A549 (cell line): ENCODE results near the gene DPYD. TPM values are rescaled to one million over a fixed set of nuclear protein-coding genes. Genes with fewer than 3 reads are reported as not detected.

Experiments
- ATAC-seq, 2 experiments: fragments of 200-7000 bp in 1 of 2; fragments of >200 bp in 1 of 2; cut with Nextera tagmentation in 1 of 2; cut with Tn5 transposase in 1 of 2; 3 replicates each; pipeline versions ENCODE4 v1.8.0 to v1.9.1; 2018 to 2020; ENCODE audit warnings: mild to moderate bottlenecking in 1 of 2, moderate library complexity in 1 of 2
- CTCF ChIA-PET: fragments of 300-600 bp; sonication (Branson Sonifier 250); formaldehyde crosslinking; extraction: SDS; loops from one replicate; lab custom pipeline; 2021; ENCODE audit warnings: antibody characterized with exemption, inconsistent platforms; lab: Yijun Ruan, JAX
- POLR2A ChIA-PET: fragments of 350-600 bp; formaldehyde crosslinking; extraction: SDS; loops from one replicate; lab custom pipeline; 2021; ENCODE audit warnings: antibody characterized with exemption, inconsistent platforms; lab: Yijun Ruan, JAX
- DNase-seq, 2 experiments: peaks; one replicate each; pipeline versions ENCODE4 v3.0.0 to v3.0.0-alpha.2; 2011 to 2016; ENCODE audit warnings: low read depth in 1 of 2, low spot score in 1 of 2
- FAIRE-seq: peaks from 2 replicates; lab custom pipeline; 2011; peaks lifted over from hg19 to GRCh38; lab: Jason Lieb, UNC
- H3K27ac ChIP-seq, 2 experiments: fragments of >200 bp; sonication (Bioruptor Twin); formaldehyde crosslinking; 3 replicates each; pipeline ENCODE4 v1.5.1; 2016 to 2017
- H3K4me1 ChIP-seq: fragments of >200 bp; sonication (Bioruptor Twin); formaldehyde crosslinking; 3 replicates; pipeline ENCODE4 v1.6.1; 2016
- H3K4me2 ChIP-seq: fragments of >200 bp; sonication (Bioruptor Twin); formaldehyde crosslinking; 3 replicates; pipeline ENCODE4 v1.6.1; 2016
- H3K4me3 ChIP-seq: fragments of >200 bp; sonication (Bioruptor Twin); formaldehyde crosslinking; 3 replicates; pipeline ENCODE4 v1.5.1; 2016
- H3K9me3 ChIP-seq: fragments of >200 bp; sonication (Bioruptor Twin); formaldehyde crosslinking; 3 replicates; pipeline ENCODE4 v1.6.1; 2016
- CHD4 ChIP-seq: fragments of 200-600 bp; sonication (generic); IDR thresholded peaks from 2 replicates; pipeline ENCODE4 v1.6.1; 2016; ENCODE audit warnings: antibody characterized with exemption, mild to moderate bottlenecking, borderline replicate concordance
- EHF ChIP-seq: fragments of 250-450 bp; sonication (Bioruptor Pico); IDR thresholded peaks from 2 replicates; pipeline ENCODE4 v1.5.0; 2020; ENCODE audit warnings: mild to moderate bottlenecking
- ESRRA ChIP-seq: fragments of 150-350 bp; IDR thresholded peaks from 2 replicates; pipeline ENCODE4 v1.6.1; 2014; ENCODE audit warnings: mild to moderate bottlenecking, low read length, borderline replicate concordance
- FOXS1 ChIP-seq: fragments of 250-450 bp; sonication (Bioruptor Pico); IDR thresholded peaks from 2 replicates; pipeline ENCODE4 v1.5.0; 2020; ENCODE audit warnings: mild to moderate bottlenecking, moderate library complexity
- GATA3 ChIP-seq: IDR thresholded peaks from 2 replicates; pipeline ENCODE4 v1.6.1; 2012; ENCODE audit warnings: borderline replicate concordance
- HDAC2 ChIP-seq: fragments of 200-600 bp; sonication (generic); IDR thresholded peaks from 2 replicates; pipeline ENCODE4 v1.6.1; 2016
- HES2 ChIP-seq: fragments of >200 bp; sonication (Bioruptor Twin); formaldehyde crosslinking; IDR thresholded peaks from 2 replicates; pipeline ENCODE4 v1.6.1; 2016
- HEYL ChIP-seq: fragments of 250-450 bp; sonication (Bioruptor Pico); IDR thresholded peaks from 2 replicates; pipeline ENCODE4 v1.8.0; 2021; ENCODE audit warnings: mild to moderate bottlenecking, moderate library complexity
- HOXB13 ChIP-seq: fragments of 250-450 bp; sonication (Bioruptor Pico); IDR thresholded peaks from 2 replicates; pipeline ENCODE4 v1.5.0; 2020; ENCODE audit warnings: low read depth, mild to moderate bottlenecking, moderate library complexity
- HOXB5 ChIP-seq: fragments of 250-450 bp; sonication (Bioruptor Pico); IDR thresholded peaks from 2 replicates; pipeline ENCODE4 v1.5.0; 2020; ENCODE audit warnings: mild to moderate bottlenecking, moderate library complexity
- JUN ChIP-seq, 2 experiments: fragments of >200 bp; sonication (Bioruptor Twin); formaldehyde crosslinking; IDR thresholded peaks; 2 replicates in 1 of 2; 3 replicates in 1 of 2; pipeline ENCODE4 v1.6.1; 2016 to 2017
- KDM5A ChIP-seq: fragments of 200-600 bp; sonication (generic); IDR thresholded peaks from 2 replicates; pipeline ENCODE4 v1.6.1; 2016; ENCODE audit warnings: antibody characterized with exemption, mild to moderate bottlenecking
- MAFK ChIP-seq: fragments of 450-650 bp; IDR thresholded peaks from 2 replicates; pipeline ENCODE4 v1.6.1; 2014; ENCODE audit not compliant: partially characterized antibody
- MYC ChIP-seq: IDR thresholded peaks from 2 replicates; pipeline ENCODE4 v1.6.1; 2012; ENCODE audit warnings: mild to moderate bottlenecking, inconsistent platforms, low read length, improper control_type of control experiment, borderline replicate concordance
- NPAS2 ChIP-seq: fragments of 250-450 bp; sonication (Bioruptor Pico); IDR thresholded peaks from 2 replicates; pipeline ENCODE4 v1.8.0; 2022; ENCODE audit warnings: mild to moderate bottlenecking, moderate library complexity, borderline replicate concordance
- NR3C1 ChIP-seq: fragments of >200 bp; sonication (Bioruptor Twin); formaldehyde crosslinking; IDR thresholded peaks from 3 replicates; pipeline ENCODE4 v1.6.1; 2017
- RAD21 ChIP-seq, 2 experiments: fragments of >200 bp in 1 of 2; sonication (Bioruptor Twin) in 1 of 2; formaldehyde crosslinking in 1 of 2; IDR thresholded peaks in 1 of 2; conservative IDR thresholded peaks in 1 of 2; 2 replicates in 1 of 2; 3 replicates in 1 of 2; pipeline ENCODE4 v1.6.1; 2012 to 2018; ENCODE audit warnings: inconsistent platforms in 1 of 2
- RARB ChIP-seq: fragments of 250-450 bp; sonication (Bioruptor Pico); IDR thresholded peaks from 2 replicates; pipeline ENCODE4 v1.8.0; 2021; ENCODE audit warnings: mild to moderate bottlenecking, moderate library complexity
- RCOR1 ChIP-seq: fragments of 150-350 bp; IDR thresholded peaks from 2 replicates; pipeline ENCODE4 v1.6.1; 2014; ENCODE audit warnings: antibody characterized with exemption, low read length, low read depth
- RFX5 ChIP-seq: fragments of 450-650 bp; IDR thresholded peaks from 2 replicates; pipeline ENCODE4 v1.7.1; 2014; ENCODE audit warnings: antibody characterized with exemption, mild to moderate bottlenecking, moderate library complexity
- TFCP2L1 ChIP-seq: fragments of 250-450 bp; sonication (Bioruptor Pico); IDR thresholded peaks from 2 replicates; pipeline ENCODE4 v1.5.0; 2021; ENCODE audit warnings: mild to moderate bottlenecking
- TP53 ChIP-seq: fragments of 250-450 bp; sonication (Bioruptor Pico); IDR thresholded peaks from 2 replicates; pipeline ENCODE4 v1.5.0; 2021; ENCODE audit warnings: mild to moderate bottlenecking, moderate library complexity
- ZFP36 ChIP-seq: fragments of 450-650 bp; IDR thresholded peaks from 2 replicates; pipeline ENCODE4 v1.6.1; 2014; ENCODE audit warnings: borderline replicate concordance; ENCODE audit not compliant: partially characterized antibody
- ZSCAN20 ChIP-seq: fragments of 250-450 bp; sonication (Bioruptor Pico); IDR thresholded peaks from 2 replicates; pipeline ENCODE4 v1.8.0; 2022; ENCODE audit warnings: mild to moderate bottlenecking, moderate library complexity
- WGBS: methylation state at CpG from one replicate; pipeline ENCODE4 v1.1.6; 2017; ENCODE audit errors: missing lambda C conversion rate; 5-methylcytosine and 5-hydroxymethylcytosine counted together
- polyA plus RNA-seq, 4 experiments: library from polyadenylated mRNA; depleted of rRNA in 3 of 4; stranded (reverse); fragments of >200 nt; fragmentation: RNase III in 1 of 4; extraction: RNeasy Plus Mini Kit Qiagen cat#74134 plus additional on column Dnase treatment in 1 of 4; gene quantifications; 2 replicates in 3 of 4; 3 replicates in 1 of 4; pipeline ENCODE4 v1.2.3, GENCODE V29; 2011 to 2017
- TF ChIP-seq, protein P1 (sequence below): IDR thresholded peaks from 2 replicates; pipeline ENCODE4 v1.6.1; 2012

The DPYD gene
- polyA plus RNA-seq, 2 of the 4 experiments (the other 2 are of a cell fraction) = 5.9 to 7.5 TPM

DNA sequence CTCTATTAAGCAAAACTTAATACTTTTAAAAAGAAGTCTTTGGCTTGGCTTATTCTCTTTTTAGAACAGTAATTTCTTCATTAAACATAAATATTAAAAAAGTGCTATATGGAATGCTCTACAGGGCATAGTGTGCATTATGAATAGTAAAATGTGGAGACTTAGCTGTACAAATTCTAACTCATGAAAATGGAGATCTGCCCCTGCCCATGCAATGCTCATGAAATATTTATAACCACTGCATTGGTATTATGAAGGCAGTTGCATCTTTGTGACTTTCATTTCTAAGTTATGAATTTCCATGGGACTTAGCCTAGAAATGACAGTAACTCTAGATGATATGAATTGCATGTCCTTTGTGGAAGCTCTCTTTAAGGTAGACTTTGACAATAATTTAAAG, 613.3 kb downstream of the DPYD start:
- H3K4me2 ChIP-seq = no peak overlapping the region
- FAIRE-seq (no peak), DNase-seq (no peak), ATAC-seq (no peak)
- ChIA-PET CTCF (no interaction called here), POLR2A (no interaction called here)
- no peak for TF ChIP-seq HDAC2
- TF ChIP-seq HOXB13 = no peak
- TF ChIP-seq MYC = no peak
- TF ChIP-seq RFX5 = no peak
- TF ChIP-seq RARB (CRISPR knock-in tag) = no peak
- TF ChIP-seq TFCP2L1 (CRISPR knock-in tag) = no peak
- TF ChIP-seq ZFP36 = no peak
- no peak for TF ChIP-seq RCOR1
- TF ChIP-seq RAD21 (conservative IDR thresholded peaks at IDR 0.05 in 1 of 2, IDR thresholded peaks at IDR 0.05 in 1 of 2) = no peak
- no peak for TF ChIP-seq ESRRA
- TF ChIP-seq KDM5A = no peak
- no peak for TF ChIP-seq HOXB5 (CRISPR knock-in tag)
- no peak for TF ChIP-seq GATA3
- TF ChIP-seq NPAS2 = no peak
- no peak for TF ChIP-seq FOXS1 (CRISPR knock-in tag)
- no peak for TF ChIP-seq ZSCAN20 (CRISPR knock-in tag)
- TF ChIP-seq EHF (CRISPR knock-in tag) = no peak
- TF ChIP-seq CHD4 = no peak
- TF ChIP-seq JUN (IDR thresholded peaks at IDR 0.05) = no peak
- no peaks in the 10 kb centered on the region for H3K4me1 ChIP-seq
- H3K27ac ChIP-seq = no peak overlapping the region
- no peak overlapping the region for H3K4me3 ChIP-seq
- no peaks in the 10 kb centered on the region for H3K9me3 ChIP-seq

- DNase-seq (no peak), ATAC-seq (no peak), FAIRE-seq (no peak)
- WGBS = 82% methylated on average over 2 of the region's 2 CpGs
- Histone ChIP-seq H3K4me2 (no peak overlapping the region), H3K4me3 (no peak overlapping the region), H3K4me1 (no peaks in the 10 kb centered on the region), H3K9me3 (no peaks in the 10 kb centered on the region), H3K27ac (no peak overlapping the region)
- CTCF ChIA-PET = no interaction called here
- no peak for TF ChIP-seq HEYL (CRISPR knock-in tag)
- TF ChIP-seq ZSCAN20 (CRISPR knock-in tag) = no peak
- TF ChIP-seq ZFP36 = no peak
- POLR2A ChIA-PET = no interaction called here
Measured at GRCh38 chr1:97307151-97307550, 613.7 kb downstream of the DPYD start.

DNA sequence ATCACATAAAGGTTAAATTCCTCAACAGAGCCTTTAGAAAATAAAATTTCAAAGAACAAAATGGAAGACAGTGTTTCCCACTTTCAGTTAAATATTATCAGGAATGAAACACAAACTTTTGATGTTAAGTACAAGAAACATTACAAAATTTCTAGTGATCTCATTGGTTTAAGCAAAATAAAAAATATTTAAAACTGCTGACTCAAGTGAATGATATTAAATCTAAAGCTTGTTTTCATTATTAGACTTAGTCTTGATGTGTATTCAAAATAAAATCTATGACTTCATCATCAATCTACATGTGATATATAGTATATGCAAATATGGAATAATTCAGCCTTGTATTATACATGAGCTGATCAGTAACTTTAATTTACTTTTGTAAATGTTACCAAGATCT, 614.3 kb downstream of the DPYD start:
- DNase-seq (no peak), FAIRE-seq (no peak), ATAC-seq (no peak)
- POLR2A ChIA-PET = no interaction called here
- Histone ChIP-seq H3K9me3 (no peaks in the 10 kb centered on the region), H3K4me3 (no peak overlapping the region), H3K4me2 (no peak overlapping the region), H3K4me1 (no peaks in the 10 kb centered on the region), H3K27ac (no peak overlapping the region)
- TF ChIP-seq, protein P1, sequence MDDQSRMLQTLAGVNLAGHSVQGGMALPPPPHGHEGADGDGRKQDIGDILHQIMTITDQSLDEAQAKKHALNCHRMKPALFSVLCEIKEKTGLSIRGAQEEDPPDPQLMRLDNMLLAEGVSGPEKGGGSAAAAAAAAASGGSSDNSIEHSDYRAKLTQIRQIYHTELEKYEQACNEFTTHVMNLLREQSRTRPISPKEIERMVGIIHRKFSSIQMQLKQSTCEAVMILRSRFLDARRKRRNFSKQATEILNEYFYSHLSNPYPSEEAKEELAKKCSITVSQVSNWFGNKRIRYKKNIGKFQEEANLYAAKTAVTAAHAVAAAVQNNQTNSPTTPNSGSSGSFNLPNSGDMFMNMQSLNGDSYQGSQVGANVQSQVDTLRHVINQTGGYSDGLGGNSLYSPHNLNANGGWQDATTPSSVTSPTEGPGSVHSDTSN = no peak
- TF ChIP-seq NR3C1 = no peak
- peak; percentile 70 for TF ChIP-seq MAFK
- TF ChIP-seq HES2 = no peak
- no peak for TF ChIP-seq TFCP2L1 (CRISPR knock-in tag)
- TF ChIP-seq CHD4 = no peak
- TF ChIP-seq TP53 (CRISPR knock-in tag) = no peak
- CTCF ChIA-PET = no interaction called here
